ENCODE results near the gene PFDN6.

The PFDN6 gene

DNA sequence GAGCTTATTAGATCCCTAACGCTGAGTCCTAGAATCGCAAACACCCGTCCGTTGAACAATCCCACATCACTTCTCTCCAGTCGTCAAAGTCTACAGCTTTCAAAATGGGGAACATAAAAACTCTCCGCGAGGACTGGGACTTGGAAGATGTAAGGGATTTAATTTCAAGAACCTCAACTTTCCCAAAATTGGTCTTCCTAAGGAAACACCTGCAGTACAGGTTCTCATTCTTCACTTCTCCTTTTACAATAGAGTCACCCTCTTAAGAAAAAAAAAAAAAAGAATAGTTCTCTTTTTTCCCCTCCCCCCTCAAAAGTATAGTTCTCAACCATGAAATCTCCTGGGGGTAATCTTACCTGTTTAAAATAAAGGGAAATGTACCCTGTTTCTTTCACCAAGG is 34.7 kb downstream of the PFDN6 start:
- peak overlapping the region; percentile 85 for H3K27ac ChIP-seq
- no peak for TF ChIP-seq ZFX (IDR thresholded peaks at IDR 0.05)
- TF ChIP-seq, protein P1, sequence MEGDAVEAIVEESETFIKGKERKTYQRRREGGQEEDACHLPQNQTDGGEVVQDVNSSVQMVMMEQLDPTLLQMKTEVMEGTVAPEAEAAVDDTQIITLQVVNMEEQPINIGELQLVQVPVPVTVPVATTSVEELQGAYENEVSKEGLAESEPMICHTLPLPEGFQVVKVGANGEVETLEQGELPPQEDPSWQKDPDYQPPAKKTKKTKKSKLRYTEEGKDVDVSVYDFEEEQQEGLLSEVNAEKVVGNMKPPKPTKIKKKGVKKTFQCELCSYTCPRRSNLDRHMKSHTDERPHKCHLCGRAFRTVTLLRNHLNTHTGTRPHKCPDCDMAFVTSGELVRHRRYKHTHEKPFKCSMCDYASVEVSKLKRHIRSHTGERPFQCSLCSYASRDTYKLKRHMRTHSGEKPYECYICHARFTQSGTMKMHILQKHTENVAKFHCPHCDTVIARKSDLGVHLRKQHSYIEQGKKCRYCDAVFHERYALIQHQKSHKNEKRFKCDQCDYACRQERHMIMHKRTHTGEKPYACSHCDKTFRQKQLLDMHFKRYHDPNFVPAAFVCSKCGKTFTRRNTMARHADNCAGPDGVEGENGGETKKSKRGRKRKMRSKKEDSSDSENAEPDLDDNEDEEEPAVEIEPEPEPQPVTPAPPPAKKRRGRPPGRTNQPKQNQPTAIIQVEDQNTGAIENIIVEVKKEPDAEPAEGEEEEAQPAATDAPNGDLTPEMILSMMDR (conservative IDR thresholded peaks at IDR 0.05), result no peak

DNA sequence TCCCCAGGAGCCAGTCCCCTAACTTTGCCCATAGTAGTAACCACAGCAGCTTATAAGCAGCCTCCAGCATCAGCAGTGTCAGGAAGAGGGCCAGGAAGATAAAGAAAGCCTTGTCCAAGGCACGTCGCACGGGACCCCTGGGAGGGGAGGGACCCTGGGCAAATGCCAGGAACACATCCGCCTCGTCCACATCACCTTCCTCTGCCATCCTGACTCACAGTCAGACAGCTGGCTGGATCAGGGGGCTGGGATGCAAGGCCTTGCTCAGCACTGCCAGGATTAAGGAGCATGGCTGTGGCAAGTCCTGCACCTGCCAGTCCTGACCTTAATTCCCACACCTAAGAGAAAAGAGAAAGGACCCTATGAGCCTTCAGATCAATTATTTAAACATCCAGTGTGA is 39.7 kb downstream of the PFDN6 start:
- no peak for TF ChIP-seq ZFX (IDR thresholded peaks at IDR 0.05)
- TF ChIP-seq, protein P1 (conservative IDR thresholded peaks at IDR 0.05), result no peak

DNA sequence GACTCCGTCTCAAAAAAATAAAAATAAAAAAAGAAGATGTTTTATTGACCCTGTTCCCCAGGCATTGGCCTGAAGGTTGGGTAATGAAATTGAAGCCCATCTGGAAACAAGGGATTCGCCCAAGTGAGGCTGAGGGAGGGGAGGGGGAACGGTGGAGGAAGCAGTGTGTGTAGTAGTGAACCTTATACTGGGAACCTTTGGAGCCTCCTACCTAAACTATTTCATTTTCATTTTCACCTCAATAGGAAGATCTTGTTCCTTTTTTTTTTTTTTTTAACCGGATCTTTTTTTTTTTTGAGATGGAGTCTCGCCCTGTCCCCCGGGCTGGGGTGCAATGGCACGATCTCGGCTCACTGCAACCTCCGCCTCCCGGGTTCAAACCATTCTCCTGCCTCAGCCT is 41.3 kb downstream of the PFDN6 start:
- H3K27ac ChIP-seq, result no peak overlapping the region
- TF ChIP-seq ZFX (IDR thresholded peaks at IDR 0.05), result no peak
- TF ChIP-seq, protein P1 (conservative IDR thresholded peaks at IDR 0.05), result no peak

More for the DNA sequence above, 39.7 kb downstream of the PFDN6 start:
- H3K27ac ChIP-seq, result no peak overlapping the region

DNA sequence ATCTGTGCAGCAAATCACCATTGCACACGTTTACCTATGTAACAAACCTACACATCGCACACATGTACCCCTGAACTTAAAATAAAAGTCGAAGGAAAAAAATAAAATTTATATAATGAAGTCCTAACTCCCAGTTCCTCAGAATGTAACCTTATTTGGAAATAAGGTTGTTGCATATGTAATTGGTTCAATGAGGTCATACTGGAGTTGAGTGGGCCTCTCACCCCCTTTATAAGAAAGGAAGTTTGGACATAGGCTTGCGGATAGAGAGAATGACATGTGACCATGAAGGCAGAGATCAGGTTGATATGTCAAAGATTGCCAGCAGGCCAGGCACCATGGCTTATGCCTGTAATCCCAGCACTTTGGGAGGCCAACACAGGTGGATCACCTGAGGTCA is 44.3 kb downstream of the PFDN6 start:
- no peak for TF ChIP-seq ZFX (IDR thresholded peaks at IDR 0.05)
- TF ChIP-seq, protein P1 (conservative IDR thresholded peaks at IDR 0.05), result no peak
- no peak overlapping the region for H3K27ac ChIP-seq

DNA sequence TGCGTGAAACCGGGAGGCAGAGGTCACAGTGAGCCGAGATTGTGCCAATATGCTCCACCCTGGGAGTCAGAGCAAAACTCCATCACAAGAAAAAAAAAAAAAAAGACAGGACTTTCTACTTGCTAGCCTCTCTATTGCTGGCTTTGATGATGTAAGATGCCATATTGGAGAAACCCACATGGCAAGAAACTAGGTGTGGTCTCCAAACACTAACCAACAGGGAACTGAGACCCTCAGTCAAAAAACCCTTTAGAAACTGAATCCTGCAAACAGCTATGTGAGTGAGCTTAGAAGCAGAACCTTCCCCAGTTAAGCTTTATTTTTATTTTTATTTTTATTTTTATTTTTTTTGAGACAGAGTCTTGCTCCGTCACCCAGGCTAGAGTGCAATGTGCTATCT is 46.5 kb downstream of the PFDN6 start:
- no peak for TF ChIP-seq ZFX (IDR thresholded peaks at IDR 0.05)
- TF ChIP-seq, protein P1 (conservative IDR thresholded peaks at IDR 0.05), result no peak
- no peak overlapping the region for H3K27ac ChIP-seq

DNA sequence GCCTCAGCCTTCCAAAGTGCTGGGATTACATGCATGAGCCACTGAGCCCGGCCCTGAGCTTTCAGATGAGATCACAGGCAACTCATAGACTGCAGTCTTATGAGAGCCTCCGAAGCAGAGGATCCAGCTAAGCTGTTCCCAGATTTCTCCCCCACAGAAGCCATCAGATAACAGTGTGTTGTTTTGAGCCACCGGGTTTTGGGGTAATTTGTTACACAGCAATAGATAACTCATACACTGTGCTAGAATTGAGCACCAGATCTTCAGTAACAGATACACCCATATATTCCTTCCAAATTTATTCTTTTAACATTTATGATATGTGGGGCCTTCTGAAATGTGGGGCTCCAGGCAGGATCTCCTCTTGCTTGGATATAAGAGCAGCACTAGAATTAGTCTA is 47.1 kb downstream of the PFDN6 start:
- TF ChIP-seq, protein P1 (conservative IDR thresholded peaks at IDR 0.05), result no peak
- no peak for TF ChIP-seq ZFX (IDR thresholded peaks at IDR 0.05)
- H3K27ac ChIP-seq, result no peak overlapping the region

DNA sequence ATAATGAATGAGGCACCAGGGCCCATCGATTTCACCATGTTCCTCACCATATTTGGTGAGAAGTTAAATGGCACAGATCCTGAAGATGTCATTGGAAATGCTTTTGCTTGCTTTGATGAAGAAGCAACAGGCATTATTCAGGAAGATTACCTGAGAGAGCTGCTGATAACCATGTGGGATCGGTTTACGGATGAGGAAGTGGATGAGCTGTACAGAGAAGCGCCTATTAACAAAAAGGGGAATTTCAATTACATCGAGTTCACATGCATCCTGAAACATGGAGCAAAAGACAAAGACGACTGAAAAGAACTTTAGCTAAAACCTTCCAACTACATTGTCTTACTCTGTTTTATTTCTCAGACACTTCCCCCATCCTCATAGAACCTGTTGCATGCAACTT is 49.8 kb downstream of the PFDN6 start:
- TF ChIP-seq, protein P1 (conservative IDR thresholded peaks at IDR 0.05), result no peak
- no peak for TF ChIP-seq ZFX (IDR thresholded peaks at IDR 0.05)
- no peak overlapping the region for H3K27ac ChIP-seq
